MCF 10A (cell line): ENCODE data around the gene SLC39A10. TPM values are rescaled to one million over a fixed set of nuclear protein-coding genes. Genes with fewer than 3 reads are reported as not detected.

Source experiments
- BruUV-seq: library from RNA; stranded (reverse); fragments of 400-500 nt; replicated peaks from 2 replicates; lab custom pipeline; 2021; lab: Mats Ljungman, UMichigan
- CTCF ChIA-PET: fragments of 300-600 bp; sonication (Branson Sonifier 250); formaldehyde crosslinking; extraction: SDS; loops from one replicate; lab custom pipeline; 2021; ENCODE audit warnings: antibody characterized with exemption, inconsistent platforms; lab: Yijun Ruan, JAX
- POLR2A ChIA-PET: fragments of 300-600, 350-650 bp; sonication (Branson Sonifier 250); formaldehyde crosslinking; extraction: SDS; loops from one replicate; lab custom pipeline; 2020; ENCODE audit warnings: antibody characterized with exemption, inconsistent platforms; lab: Yijun Ruan, JAX
- DNase-seq: peaks from one replicate; pipeline ENCODE4 v3.0.0-alpha.2; 2018; ENCODE audit not compliant: unreplicated experiment
- H3K27ac Mint-ChIP-seq: one replicate; pipeline ENCODE4 v1.8.0; 2022; ENCODE audit warnings: mild to moderate bottlenecking, low read depth, mixed read lengths; ENCODE audit not compliant: unreplicated experiment
- H3K27me3 Mint-ChIP-seq: one replicate; pipeline ENCODE4 v1.8.0; 2022; ENCODE audit warnings: mixed read lengths; ENCODE audit not compliant: insufficient read depth, unreplicated experiment
- H3K36me3 Mint-ChIP-seq: one replicate; pipeline ENCODE4 v1.8.0; 2022; ENCODE audit warnings: mild to moderate bottlenecking, moderate library complexity, mixed read lengths; ENCODE audit not compliant: insufficient read depth, unreplicated experiment
- H3K4me1 Mint-ChIP-seq: one replicate; pipeline ENCODE4 v1.8.0; 2022; ENCODE audit warnings: mixed read lengths; ENCODE audit not compliant: insufficient read depth, unreplicated experiment
- H3K4me3 Mint-ChIP-seq: one replicate; pipeline ENCODE4 v1.8.0; 2022; ENCODE audit warnings: mild to moderate bottlenecking, moderate library complexity, mixed read lengths; ENCODE audit not compliant: unreplicated experiment
- H3K9me3 Mint-ChIP-seq: one replicate; pipeline ENCODE4 v1.8.0; 2022; ENCODE audit warnings: mixed read lengths; ENCODE audit not compliant: unreplicated experiment
- CTCF ChIP-seq: fragments of 200-600 bp; IDR thresholded peaks from one replicate; pipeline ENCODE4 v1.8.0; 2022; ENCODE audit warnings: antibody characterized with exemption, mild to moderate bottlenecking; ENCODE audit not compliant: unreplicated experiment
- intact Hi-C: fragments of 100-400 bp; cut with micrococcal nuclease; formaldehyde crosslinking; loops from 2 replicates; pipeline ENCODE4 v1.14.1; 2022
- total RNA-seq: library from RNA; stranded (reverse); gene quantifications from 2 replicates; pipeline ENCODE4 v1.2.3, GENCODE V29; 2022

SLC39A10 gene
- total RNA-seq, 1 experiment from 2014 or later = 59.8 TPM

- Mint-ChIP-seq H3K27ac (peak overlapping the region; percentile 62), H3K4me1 (no peaks in the 10 kb centered on the region), H3K4me3 (no peak overlapping the region), H3K36me3 (no peaks in the 10 kb centered on the region), H3K27me3 (no peaks in the 10 kb centered on the region), H3K9me3 (no peaks in the 10 kb centered on the region)
- intact Hi-C loops = no loop called here
- DNase-seq = peak; percentile 29
- POLR2A ChIA-PET = interaction anchor here (0.7 to 2.9 kb wide), 2 partner anchors 34 to 111 kb away, joined by 4 to 8 read pairs; partner anchors contain the start of gene SLC39A10
- no peak for TF ChIP-seq CTCF
- CTCF ChIA-PET = interaction anchor here (0.8 kb wide), 1 partner anchor 15 kb away, joined by 4 read pairs; no protein-coding TSS in a partner anchor
- BruUV-seq = no TSS peak
These were observed 34.1 kb upstream of the SLC39A10 start for GRCh38 chr2:195622966-195623365.

GRCh38 chr2:195626507-195626906 is 30.5 kb upstream of the SLC39A10 start:
- Mint-ChIP-seq H3K4me1 (no peaks in the 10 kb centered on the region), H3K4me3 (no peak overlapping the region), H3K9me3 (no peaks in the 10 kb centered on the region), H3K27me3 (no peaks in the 10 kb centered on the region), H3K27ac (no peak overlapping the region), H3K36me3 (no peaks in the 10 kb centered on the region)
- ChIA-PET CTCF (interaction anchor here (0.6 kb wide), 1 partner anchor 119 kb away, joined by 3 read pairs; no protein-coding TSS in a partner anchor), POLR2A (no interaction called here)
- intact Hi-C loops = no loop called here
- BruUV-seq = no TSS peak
- no peak for DNase-seq
- TF ChIP-seq CTCF = no peak

GRCh38 chr2:195628666-195629065 is 28.4 kb upstream of the SLC39A10 start:
- intact Hi-C loops = no loop called here
- no TSS peak for BruUV-seq
- no peak for TF ChIP-seq CTCF
- Mint-ChIP-seq H3K4me3 (no peak overlapping the region), H3K27ac (no peak overlapping the region), H3K36me3 (no peaks in the 10 kb centered on the region), H3K9me3 (no peaks in the 10 kb centered on the region), H3K27me3 (no peaks in the 10 kb centered on the region), H3K4me1 (no peaks in the 10 kb centered on the region)
- CTCF ChIA-PET = interaction anchor here (0.7 kb wide), 1 partner anchor 135 kb away, joined by 4 read pairs; no protein-coding TSS in a partner anchor
- DNase-seq = no peak
- POLR2A ChIA-PET = no interaction called here

- intact Hi-C loops = no loop called here
- CTCF ChIA-PET = interaction anchor here (1.0 kb wide), 1 partner anchor 95 kb away, joined by 3 read pairs; no protein-coding TSS in a partner anchor
- Mint-ChIP-seq H3K4me1 (no peaks in the 10 kb centered on the region), H3K36me3 (no peaks in the 10 kb centered on the region), H3K4me3 (no peak overlapping the region), H3K9me3 (peaks cover 5% of the 10 kb centered on the region), H3K27ac (no peak overlapping the region), H3K27me3 (no peaks in the 10 kb centered on the region)
- BruUV-seq = no TSS peak
- TF ChIP-seq CTCF = no peak
- POLR2A ChIA-PET = interaction anchor here (0.5 to 0.6 kb wide), 2 partner anchors 124 to 338 kb away, joined by 3 to 4 read pairs; no protein-coding TSS in a partner anchor
- DNase-seq = no peak
These were observed 24.0 kb upstream of the SLC39A10 start for GRCh38 chr2:195632856-195633572.
